Trophoblast cell (in vitro differentiated cells and primary cell): ENCODE results near the gene COA1.

Experiments
- DNase-seq, 2 donors: peaks; one replicate each; pipeline ENCODE4 v3.0.0-alpha.2; 2016
- H2AFZ ChIP-seq: 2 replicates; pipeline ENCODE4 v1.6.1; 2013; ENCODE audit warnings: low read length, moderate library complexity, mild to moderate bottlenecking; ENCODE audit not compliant: insufficient read depth, poor library complexity
- H2AK5ac ChIP-seq: 2 replicates; pipeline ENCODE4 v1.6.1; 2013; ENCODE audit warnings: mild to moderate bottlenecking, low read length
- H2BK120ac ChIP-seq: 2 replicates; pipeline ENCODE4 v1.6.1; 2013; ENCODE audit warnings: low read length, mild to moderate bottlenecking, moderate library complexity; ENCODE audit not compliant: insufficient read depth, poor library complexity
- H2BK12ac ChIP-seq: 2 replicates; pipeline ENCODE4 v1.6.1; 2013; ENCODE audit warnings: mild to moderate bottlenecking, low read length, moderate library complexity
- H2BK5ac ChIP-seq: 2 replicates; pipeline ENCODE4 v1.6.1; 2013; ENCODE audit warnings: low read length, low read depth, moderate library complexity, mild to moderate bottlenecking; ENCODE audit not compliant: poor library complexity
- H3K14ac ChIP-seq: 2 replicates; pipeline ENCODE4 v1.6.1; 2013; ENCODE audit warnings: mild to moderate bottlenecking, low read length
- H3K18ac ChIP-seq: 2 replicates; pipeline ENCODE4 v1.6.1; 2013; ENCODE audit warnings: mild to moderate bottlenecking, low read length
- H3K23ac ChIP-seq: 2 replicates; pipeline ENCODE4 v1.6.1; 2013; ENCODE audit warnings: low read length
- H3K27ac ChIP-seq: 2 replicates; pipeline ENCODE4 v1.5.1; 2013; ENCODE audit warnings: low read depth, mild to moderate bottlenecking, inconsistent platforms, low read length, moderate library complexity
- H3K27me3 ChIP-seq: 2 replicates; pipeline ENCODE4 v1.6.1; 2013; ENCODE audit warnings: inconsistent platforms, mild to moderate bottlenecking, low read length, moderate library complexity; ENCODE audit not compliant: insufficient read depth
- H3K36me3 ChIP-seq, 2 experiments: 1 replicate in 1 of 2; 2 replicates in 1 of 2; pipeline ENCODE4 v1.6.1; 2013; ENCODE audit warnings: low read length in 2 of 2, mild to moderate bottlenecking in 2 of 2, moderate library complexity in 1 of 2; ENCODE audit not compliant: insufficient read depth in 2 of 2, control insufficient read depth in 1 of 2
- H3K4ac ChIP-seq: 2 replicates; pipeline ENCODE4 v1.6.1; 2013; ENCODE audit warnings: low read depth, mild to moderate bottlenecking, low read length, moderate library complexity
- H3K4me1 ChIP-seq, 2 experiments: 1 replicate in 1 of 2; 2 replicates in 1 of 2; pipeline ENCODE4 v1.6.1; 2013; ENCODE audit warnings: low read length in 2 of 2, mild to moderate bottlenecking in 2 of 2, moderate library complexity in 1 of 2; ENCODE audit not compliant: insufficient read depth in 2 of 2, control insufficient read depth in 1 of 2
- H3K4me2 ChIP-seq: 2 replicates; pipeline ENCODE4 v1.6.1; 2013; ENCODE audit warnings: inconsistent platforms, mild to moderate bottlenecking, low read length, moderate library complexity
- H3K4me3 ChIP-seq: 2 replicates; pipeline ENCODE4 v1.5.1; 2013; ENCODE audit warnings: mild to moderate bottlenecking, low read depth, low read length, inconsistent platforms
- H3K79me1 ChIP-seq: one replicate; pipeline ENCODE4 v1.6.1; 2013; ENCODE audit warnings: low read length
- H3K79me2 ChIP-seq: 2 replicates; pipeline ENCODE4 v1.6.1; 2013; ENCODE audit warnings: low read length, mild to moderate bottlenecking; ENCODE audit not compliant: control insufficient read depth, insufficient read depth, poor library complexity
- H3K9ac ChIP-seq: 2 replicates; pipeline ENCODE4 v1.6.1; 2013; ENCODE audit warnings: mild to moderate bottlenecking, low read length
- H3K9me3 ChIP-seq: 2 replicates; pipeline ENCODE4 v1.6.1; 2013; ENCODE audit warnings: low read depth, mild to moderate bottlenecking, control low read depth, inconsistent platforms, low read length; ENCODE audit not compliant: insufficient read depth
- H4K12ac ChIP-seq: 2 replicates; pipeline ENCODE4 v1.6.1; 2013; ENCODE audit warnings: low read depth, mild to moderate bottlenecking, low read length, moderate library complexity
- H4K8ac ChIP-seq: 2 replicates; pipeline ENCODE4 v1.6.1; 2013; ENCODE audit warnings: low read depth, mild to moderate bottlenecking, low read length, moderate library complexity
- H4K91ac ChIP-seq: one replicate; pipeline ENCODE4 v1.6.1; 2013; ENCODE audit warnings: low read depth, mild to moderate bottlenecking, low read length, moderate library complexity
- WGBS: extraction: QIAGEN DNeasy Blood & Tissue Kit; methylation state at CpG from one replicate; pipeline ENCODE4 v1.1.7; 2013; ENCODE audit warnings: missing lambda C conversion rate; ENCODE audit not compliant: insufficient read length, insufficient coverage; ENCODE audit errors: extremely low coverage; 5-methylcytosine and 5-hydroxymethylcytosine counted together

COA1 gene

DNA sequence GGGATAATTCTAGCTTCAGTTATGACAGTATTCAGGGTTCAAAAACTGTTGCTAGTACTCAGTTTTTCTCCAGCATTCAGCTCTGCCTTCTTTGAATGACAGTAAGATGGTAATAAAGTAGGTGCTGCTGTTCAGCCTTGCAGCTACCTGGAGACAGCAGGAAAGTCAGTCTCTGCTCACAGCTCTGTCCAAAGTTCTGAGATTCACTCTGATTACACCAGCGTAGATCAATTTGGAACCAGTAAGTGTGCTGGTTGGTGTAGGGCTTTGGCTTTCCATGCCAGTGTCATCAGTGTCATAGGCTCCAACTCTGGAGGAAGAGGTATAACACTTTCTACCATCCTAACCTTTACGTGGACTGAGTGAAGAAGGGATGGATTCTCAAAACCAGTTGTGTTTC, 120.2 kb downstream of the COA1 start:
- no peak overlapping the region for H2AK5ac ChIP-seq
- no peak overlapping the region for H4K91ac ChIP-seq
- no peak overlapping the region for H3K27ac ChIP-seq
- no CpG with 5 or more reads among the region's 2 CpGs for WGBS
- H3K9ac ChIP-seq = no peak overlapping the region
- no peaks in the 10 kb centered on the region for H3K79me2 ChIP-seq
- peaks cover 0 to 3% of the 10 kb centered on the region in 2 experiments for H3K36me3 ChIP-seq
- H3K4me3 ChIP-seq = no peak overlapping the region
- no peak overlapping the region for H2BK120ac ChIP-seq
- H3K4me2 ChIP-seq = no peak overlapping the region
- no peak overlapping the region for H2AFZ ChIP-seq
- H2BK5ac ChIP-seq = no peak overlapping the region
- H3K23ac ChIP-seq = peak overlapping the region; percentile 95
- H3K4ac ChIP-seq = no peak overlapping the region
- DNase-seq = no peak
- H4K8ac ChIP-seq = no peak overlapping the region
- no peak overlapping the region for H3K14ac ChIP-seq
- H3K18ac ChIP-seq = no peak overlapping the region
- H4K12ac ChIP-seq = no peak overlapping the region
- H3K79me1 ChIP-seq = no peaks in the 10 kb centered on the region
- no peaks in the 10 kb centered on the region for H3K4me1 ChIP-seq
- H2BK12ac ChIP-seq = no peak overlapping the region
- H3K27me3 ChIP-seq = no peaks in the 10 kb centered on the region
- H3K9me3 ChIP-seq = no peaks in the 10 kb centered on the region

DNA sequence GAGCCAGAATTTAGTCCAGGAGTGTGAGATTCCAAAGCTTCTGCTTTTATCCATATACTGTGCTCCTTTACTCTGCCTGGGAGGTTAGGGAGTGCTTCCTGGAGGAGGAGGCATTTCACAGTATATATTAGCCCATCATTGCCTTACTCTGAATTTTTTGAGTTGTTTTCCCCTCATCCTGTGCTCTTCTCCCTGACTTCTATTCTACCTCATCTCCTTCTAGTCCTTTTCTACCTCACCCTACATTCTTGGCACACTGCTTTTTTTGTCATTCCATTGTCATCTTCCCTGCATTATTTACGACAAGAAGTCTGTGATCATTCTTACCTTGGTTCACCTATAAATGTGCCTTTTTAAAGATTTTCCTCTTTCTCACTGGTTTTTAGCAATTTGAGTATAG, 125.1 kb downstream of the COA1 start:
- H3K79me2 ChIP-seq = no peaks in the 10 kb centered on the region
- H3K9ac ChIP-seq = no peak overlapping the region
- H3K4me1 ChIP-seq = no peaks in the 10 kb centered on the region
- H3K18ac ChIP-seq = no peak overlapping the region
- H3K27ac ChIP-seq = no peak overlapping the region
- H2BK120ac ChIP-seq = no peak overlapping the region
- no peaks in the 10 kb centered on the region for H3K79me1 ChIP-seq
- H2AFZ ChIP-seq = no peak overlapping the region
- no peak overlapping the region for H4K12ac ChIP-seq
- WGBS = no CpG with 5 or more reads among the region's 1 CpG
- H3K36me3 ChIP-seq = peaks cover 2 to 3% of the 10 kb centered on the region in 2 experiments
- H3K4ac ChIP-seq = no peak overlapping the region
- no peak overlapping the region for H4K8ac ChIP-seq
- no peak overlapping the region for H2BK12ac ChIP-seq
- no peak overlapping the region for H4K91ac ChIP-seq
- H3K9me3 ChIP-seq = no peaks in the 10 kb centered on the region
- H2AK5ac ChIP-seq = no peak overlapping the region
- no peak for DNase-seq
- H3K4me2 ChIP-seq = no peak overlapping the region
- H2BK5ac ChIP-seq = no peak overlapping the region
- H3K23ac ChIP-seq = no peak overlapping the region
- no peak overlapping the region for H3K14ac ChIP-seq
- H3K4me3 ChIP-seq = no peak overlapping the region
- no peaks in the 10 kb centered on the region for H3K27me3 ChIP-seq

DNA sequence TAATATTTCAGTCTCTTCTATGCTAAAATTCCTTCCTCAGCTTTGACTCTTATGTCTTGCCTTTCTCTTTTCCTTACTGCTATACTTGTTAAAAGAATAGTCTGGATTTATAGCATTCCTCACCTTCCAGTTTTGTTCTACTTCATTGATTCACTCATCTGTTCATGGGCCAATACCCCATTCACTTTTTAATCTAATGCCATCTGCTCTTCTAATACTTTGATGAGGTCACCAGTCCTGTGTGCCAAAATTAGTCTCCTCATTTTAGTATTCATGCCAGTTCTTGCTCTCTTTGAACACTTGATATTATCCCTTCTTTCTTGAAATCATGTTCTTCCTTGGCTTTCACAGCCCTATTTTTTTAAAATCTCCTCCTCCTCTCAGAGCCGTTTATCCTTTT, 127.1 kb downstream of the COA1 start:
- H4K8ac ChIP-seq = no peak overlapping the region
- H3K9me3 ChIP-seq = no peaks in the 10 kb centered on the region
- no peak overlapping the region for H3K23ac ChIP-seq
- no peaks in the 10 kb centered on the region for H3K79me1 ChIP-seq
- H2BK120ac ChIP-seq = no peak overlapping the region
- no peak overlapping the region for H4K12ac ChIP-seq
- DNase-seq = no peak
- no peak overlapping the region for H2BK12ac ChIP-seq
- H2AK5ac ChIP-seq = no peak overlapping the region
- no peak overlapping the region for H3K4me2 ChIP-seq
- H2BK5ac ChIP-seq = no peak overlapping the region
- no peaks in the 10 kb centered on the region for H3K27me3 ChIP-seq
- H3K27ac ChIP-seq = no peak overlapping the region
- H3K18ac ChIP-seq = no peak overlapping the region
- WGBS = no CpG with 5 or more reads among the region's 1 CpG
- peaks cover 1 to 4% of the 10 kb centered on the region in 2 experiments for H3K36me3 ChIP-seq
- H3K14ac ChIP-seq = no peak overlapping the region
- H3K79me2 ChIP-seq = no peaks in the 10 kb centered on the region
- no peak overlapping the region for H4K91ac ChIP-seq
- no peaks in the 10 kb centered on the region for H3K4me1 ChIP-seq
- no peak overlapping the region for H3K4me3 ChIP-seq
- H2AFZ ChIP-seq = no peak overlapping the region
- no peak overlapping the region for H3K4ac ChIP-seq
- H3K9ac ChIP-seq = no peak overlapping the region

DNA sequence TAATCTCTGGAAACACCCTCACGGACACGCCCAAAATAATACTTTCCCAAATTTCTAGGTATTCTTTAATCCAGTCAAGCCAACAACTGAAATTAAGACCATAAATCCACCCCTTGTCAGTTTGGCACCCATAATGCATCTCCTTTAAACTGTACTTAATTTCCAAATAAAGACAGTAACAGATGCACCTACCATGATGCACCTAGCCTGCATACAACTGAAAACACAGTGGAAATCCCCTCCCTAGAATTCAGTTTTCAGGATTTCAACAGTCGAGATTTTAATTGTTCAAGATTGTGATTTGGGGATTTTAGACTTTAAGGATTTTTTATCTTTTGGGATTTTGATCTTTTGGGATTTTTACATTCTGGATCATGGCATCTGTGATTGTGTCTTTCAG, 129.3 kb downstream of the COA1 start:
- H3K27me3 ChIP-seq = no peaks in the 10 kb centered on the region
- H4K91ac ChIP-seq = no peak overlapping the region
- no peak overlapping the region for H2BK12ac ChIP-seq
- H3K4me1 ChIP-seq = no peaks in the 10 kb centered on the region
- no peak overlapping the region for H4K12ac ChIP-seq
- no peak overlapping the region for H2AFZ ChIP-seq
- no peaks in the 10 kb centered on the region for H3K79me1 ChIP-seq
- H3K4ac ChIP-seq = no peak overlapping the region
- no peak overlapping the region for H2BK5ac ChIP-seq
- H2AK5ac ChIP-seq = no peak overlapping the region
- no peak overlapping the region for H4K8ac ChIP-seq
- H3K23ac ChIP-seq = no peak overlapping the region
- H2BK120ac ChIP-seq = no peak overlapping the region
- H3K79me2 ChIP-seq = no peaks in the 10 kb centered on the region
- H3K9ac ChIP-seq = no peak overlapping the region
- no peak overlapping the region for H3K27ac ChIP-seq
- no CpG with 5 or more reads among the region's 3 CpGs for WGBS
- no peak overlapping the region for H3K4me3 ChIP-seq
- H3K36me3 ChIP-seq = peaks cover 1 to 4% of the 10 kb centered on the region in 2 experiments
- no peak overlapping the region for H3K4me2 ChIP-seq
- no peak overlapping the region for H3K14ac ChIP-seq
- H3K18ac ChIP-seq = no peak overlapping the region
- DNase-seq = no peak
- H3K9me3 ChIP-seq = no peaks in the 10 kb centered on the region
